ENCODE results near the gene ZRANB1. TPM values are rescaled to one million over a fixed set of nuclear protein-coding genes. Genes with fewer than 3 reads are reported as not detected.

ZRANB1 gene
- total RNA-seq, 1 experiment from 2014 or later: 11.5 TPM

GRCh38 chr10:124993736-124994451 lies 52.0 kb downstream of the ZRANB1 start:
- DNase-seq (ENCODE audit: low read depth): no peak

- no peak for DNase-seq (ENCODE audit: low read depth)
Observed at GRCh38 chr10:124994573-124995473, 52.9 kb downstream of the ZRANB1 start.

GRCh38 chr10:124995605-124996004 lies 53.7 kb downstream of the ZRANB1 start:
- no peak for DNase-seq (ENCODE audit: low read depth)

GRCh38 chr10:124996127-124996853 lies 54.4 kb downstream of the ZRANB1 start:
- DNase-seq (ENCODE audit: low read depth): no peak

- DNase-seq (ENCODE audit: low read depth): no peak
Observed at GRCh38 chr10:124996854-124997215, 54.9 kb downstream of the ZRANB1 start.

GRCh38 chr10:124997306-124997705 lies 55.4 kb downstream of the ZRANB1 start:
- DNase-seq (ENCODE audit: low read depth): no peak

- DNase-seq (ENCODE audit: low read depth): no peak
Observed at GRCh38 chr10:124997771-124998623, 56.1 kb downstream of the ZRANB1 start.

- DNase-seq (ENCODE audit: low read depth): no peak
Observed at GRCh38 chr10:124998624-124999291, 56.8 kb downstream of the ZRANB1 start.

- DNase-seq (ENCODE audit: low read depth): no peak
Observed at GRCh38 chr10:124999433-125000365, 57.8 kb downstream of the ZRANB1 start.

- DNase-seq (ENCODE audit: low read depth): no peak
Observed at GRCh38 chr10:125000366-125001312, 58.7 kb downstream of the ZRANB1 start.

GRCh38 chr10:125001313-125002046 lies 59.6 kb downstream of the ZRANB1 start:
- no peak for DNase-seq (ENCODE audit: low read depth)

- DNase-seq (ENCODE audit: low read depth): no peak
Observed at GRCh38 chr10:125002047-125002422, 60.1 kb downstream of the ZRANB1 start.

- DNase-seq (ENCODE audit: low read depth): no peak
Observed at GRCh38 chr10:125002423-125003145, 60.7 kb downstream of the ZRANB1 start.

- no peak for DNase-seq (ENCODE audit: low read depth)
Observed at GRCh38 chr10:125003146-125003900, 61.4 kb downstream of the ZRANB1 start.

- no peak for DNase-seq (ENCODE audit: low read depth)
Observed at GRCh38 chr10:125003901-125004467, 62.1 kb downstream of the ZRANB1 start.
